Stimulated activated CD8-positive, alpha-beta memory T cell treated with anti-CD3 and anti-CD28 coated beads, Interleukin-12 subunit alpha, Interleukin-12 subunit beta, amount 100 ng/mL, for 4 hours (primary cell): Measurements from ENCODE around the gene ATG9B.

Experiments
- DNase-seq: peaks from one replicate; pipeline ENCODE4 v3.0.0-alpha.2; 2020; ENCODE audit warnings: low read depth

The ATG9B gene, protein sequence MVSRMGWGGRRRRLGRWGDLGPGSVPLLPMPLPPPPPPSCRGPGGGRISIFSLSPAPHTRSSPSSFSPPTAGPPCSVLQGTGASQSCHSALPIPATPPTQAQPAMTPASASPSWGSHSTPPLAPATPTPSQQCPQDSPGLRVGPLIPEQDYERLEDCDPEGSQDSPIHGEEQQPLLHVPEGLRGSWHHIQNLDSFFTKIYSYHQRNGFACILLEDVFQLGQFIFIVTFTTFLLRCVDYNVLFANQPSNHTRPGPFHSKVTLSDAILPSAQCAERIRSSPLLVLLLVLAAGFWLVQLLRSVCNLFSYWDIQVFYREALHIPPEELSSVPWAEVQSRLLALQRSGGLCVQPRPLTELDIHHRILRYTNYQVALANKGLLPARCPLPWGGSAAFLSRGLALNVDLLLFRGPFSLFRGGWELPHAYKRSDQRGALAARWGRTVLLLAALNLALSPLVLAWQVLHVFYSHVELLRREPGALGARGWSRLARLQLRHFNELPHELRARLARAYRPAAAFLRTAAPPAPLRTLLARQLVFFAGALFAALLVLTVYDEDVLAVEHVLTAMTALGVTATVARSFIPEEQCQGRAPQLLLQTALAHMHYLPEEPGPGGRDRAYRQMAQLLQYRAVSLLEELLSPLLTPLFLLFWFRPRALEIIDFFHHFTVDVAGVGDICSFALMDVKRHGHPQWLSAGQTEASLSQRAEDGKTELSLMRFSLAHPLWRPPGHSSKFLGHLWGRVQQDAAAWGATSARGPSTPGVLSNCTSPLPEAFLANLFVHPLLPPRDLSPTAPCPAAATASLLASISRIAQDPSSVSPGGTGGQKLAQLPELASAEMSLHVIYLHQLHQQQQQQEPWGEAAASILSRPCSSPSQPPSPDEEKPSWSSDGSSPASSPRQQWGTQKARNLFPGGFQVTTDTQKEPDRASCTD

DNA sequence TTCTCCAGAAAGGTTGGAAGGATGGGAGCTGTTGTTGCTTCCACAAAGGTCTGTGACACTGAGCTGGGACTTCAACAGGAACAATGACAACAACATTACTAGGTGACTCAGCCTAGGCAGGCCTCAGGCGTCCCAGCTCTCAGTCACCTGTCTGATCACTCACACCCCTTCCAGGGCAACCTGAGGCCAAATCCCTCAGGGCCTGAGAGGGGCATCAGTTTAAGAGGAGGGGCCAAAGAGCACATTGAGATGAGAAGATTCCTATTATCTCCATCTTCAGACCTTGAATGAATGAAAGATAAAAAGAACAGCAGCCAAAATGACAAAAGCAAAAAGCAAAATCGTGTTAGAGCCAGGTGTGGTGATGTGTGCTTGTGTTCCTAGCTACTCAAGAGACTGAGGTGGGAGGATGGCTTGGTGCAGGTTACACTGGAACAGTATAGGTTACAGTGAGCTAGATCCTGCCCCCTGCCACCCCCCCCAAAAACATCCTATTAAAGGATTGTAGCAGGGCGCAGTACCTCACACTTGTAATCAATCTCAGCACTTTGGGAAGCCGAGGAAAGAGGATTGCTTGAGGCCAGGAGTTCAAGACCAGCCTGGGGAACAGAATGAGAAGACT is at the start of gene ATG9B:
Gene ATG9B (minus strand): TSS at position 60 of the 622 bp plus-strand sequence. CDS start 71 bp downstream, outside the sequence.
- DNase-seq, result no peak

DNA sequence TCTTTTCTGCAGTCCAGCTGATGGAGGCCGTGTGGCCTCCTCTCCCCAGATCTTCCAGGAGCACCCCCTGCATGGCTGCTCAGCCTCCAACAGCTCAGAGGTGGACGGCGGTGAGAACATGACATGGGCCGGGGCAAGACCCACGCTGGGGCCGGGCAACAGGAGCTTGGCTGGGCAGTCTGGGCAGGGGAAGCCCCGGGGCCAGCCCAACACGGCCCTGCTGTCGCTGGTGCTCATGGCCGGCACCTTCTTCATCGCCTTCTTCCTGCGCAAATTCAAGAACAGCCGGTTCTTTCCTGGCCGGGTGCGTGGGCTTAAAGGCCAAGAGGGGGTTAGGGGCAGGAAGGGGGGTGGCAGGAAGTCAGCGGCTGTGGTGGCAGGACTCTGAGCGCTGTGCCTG is 49.7 kb upstream of the ATG9B start:
- no peak for DNase-seq

DNA sequence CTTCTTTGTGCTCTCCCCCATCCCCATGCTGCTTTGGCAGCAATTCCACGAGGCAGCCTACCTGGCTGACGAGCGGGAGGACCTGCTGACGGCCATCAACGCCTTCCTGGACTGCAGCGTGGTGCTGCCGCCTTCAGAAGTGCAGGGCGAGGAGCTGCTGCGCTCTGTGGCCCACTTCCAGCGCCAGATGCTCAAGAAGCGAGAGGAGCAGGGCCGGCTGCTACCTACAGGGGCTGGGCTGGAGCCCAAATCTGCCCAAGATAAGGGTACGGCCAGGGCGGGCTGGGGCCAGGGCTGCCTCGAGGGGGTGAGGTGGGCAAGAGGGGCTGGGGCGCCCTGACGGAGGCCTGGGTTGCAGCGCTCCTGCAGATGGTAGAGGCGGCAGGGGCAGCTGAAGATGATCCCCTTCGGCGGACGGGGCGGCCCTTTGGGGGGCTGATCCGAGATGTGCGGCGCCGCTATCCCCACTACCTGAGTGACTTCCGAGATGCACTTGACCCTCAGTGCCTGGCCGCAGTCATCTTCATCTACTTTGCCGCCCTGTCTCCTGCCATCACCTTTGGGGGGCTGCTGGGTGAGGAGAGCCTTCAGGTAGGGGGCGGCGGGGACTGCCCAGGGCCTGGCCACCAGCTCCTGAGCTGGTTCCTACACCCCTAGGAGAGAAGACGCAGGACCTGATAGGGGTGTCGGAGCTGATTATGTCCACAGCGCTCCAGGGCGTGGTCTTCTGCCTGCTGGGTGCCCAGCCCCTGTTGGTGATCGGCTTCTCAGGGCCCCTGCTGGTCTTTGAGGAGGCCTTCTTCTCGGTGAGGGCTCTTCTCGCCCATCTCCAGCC is 47.0 kb upstream of the ATG9B start:
- DNase-seq, result no peak

DNA sequence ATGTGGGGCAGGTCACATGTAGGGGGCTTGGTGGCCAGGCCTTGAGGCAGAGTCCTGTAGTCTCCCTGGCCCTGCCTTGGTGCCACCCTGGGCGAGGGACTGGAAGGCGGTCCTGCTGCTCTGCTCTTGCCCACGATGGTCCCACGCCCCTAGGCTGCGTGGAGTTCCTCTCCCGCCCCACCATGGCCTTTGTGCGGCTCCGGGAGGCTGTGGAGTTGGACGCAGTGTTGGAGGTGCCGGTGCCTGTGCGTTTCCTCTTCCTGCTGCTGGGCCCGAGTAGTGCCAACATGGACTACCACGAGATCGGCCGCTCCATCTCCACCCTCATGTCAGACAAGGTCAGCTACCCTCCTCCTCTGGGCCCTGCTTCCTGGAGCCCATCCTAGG is 46.3 kb upstream of the ATG9B start:
- no peak for DNase-seq

DNA sequence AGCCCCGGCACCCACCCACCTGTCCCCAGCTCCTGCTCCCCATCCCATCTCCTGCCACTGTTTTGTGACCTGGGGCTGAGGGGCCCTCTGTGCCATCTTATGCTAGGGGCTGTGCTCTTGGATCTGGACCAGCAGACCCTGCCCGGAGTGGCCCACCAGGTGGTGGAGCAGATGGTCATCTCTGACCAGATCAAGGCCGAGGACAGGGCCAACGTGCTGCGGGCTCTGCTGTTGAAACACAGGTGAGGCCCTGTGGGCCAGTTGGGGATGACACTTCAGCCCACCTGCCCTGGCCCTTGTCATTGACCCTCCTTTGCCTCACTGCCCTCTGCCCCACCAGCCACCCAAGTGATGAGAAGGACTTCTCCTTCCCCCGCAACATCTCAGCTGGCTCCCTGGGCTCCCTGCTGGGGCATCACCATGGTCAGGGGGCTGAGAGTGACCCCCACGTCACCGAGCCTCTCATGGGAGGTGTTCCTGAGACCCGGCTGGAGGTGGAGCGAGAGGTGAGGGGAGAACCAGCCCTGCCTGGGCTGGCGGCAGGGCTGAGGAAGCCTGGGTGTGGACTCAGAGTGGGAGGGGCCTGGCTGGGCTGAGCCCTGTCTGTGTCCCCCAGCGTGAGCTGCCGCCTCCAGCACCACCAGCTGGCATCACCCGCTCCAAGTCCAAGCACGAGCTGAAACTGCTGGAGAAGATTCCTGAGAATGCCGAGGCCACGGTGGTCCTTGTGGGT is 45.7 kb upstream of the ATG9B start:
- DNase-seq, result no peak

DNA sequence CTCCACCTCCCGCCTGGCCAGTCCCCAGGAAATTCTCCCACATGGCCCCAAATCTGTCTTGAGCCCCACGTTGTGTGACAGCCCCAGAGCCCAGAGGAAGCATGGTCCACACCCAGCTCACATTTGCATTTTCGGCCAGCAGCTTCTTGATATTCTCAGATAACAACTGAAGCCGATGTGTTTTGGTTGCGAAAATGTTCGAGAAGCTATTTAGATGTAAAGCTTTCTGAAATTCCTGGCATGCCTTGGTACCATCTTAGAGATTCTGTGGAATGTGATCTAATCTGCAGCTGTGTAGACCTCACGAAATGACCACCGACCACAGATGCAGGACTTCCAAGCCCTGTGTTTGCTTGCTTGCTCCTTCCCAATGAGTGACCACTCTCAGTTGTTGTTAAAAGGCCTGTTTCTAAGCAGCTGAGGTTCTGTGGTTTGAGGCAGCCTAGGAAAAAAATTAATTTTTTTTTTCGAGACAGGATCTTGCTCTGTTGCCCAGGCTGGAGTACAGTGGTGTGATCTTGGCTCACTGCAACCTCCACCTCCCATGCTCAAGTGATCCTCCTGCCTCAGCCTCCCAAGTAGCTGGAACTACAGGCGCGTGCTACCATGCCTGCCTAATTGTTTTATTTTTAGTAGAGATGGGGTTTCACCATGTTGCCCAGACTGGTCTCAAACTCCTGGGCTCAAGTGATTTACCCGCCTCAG is 43.9 kb upstream of the ATG9B start:
- DNase-seq, result no peak

DNA sequence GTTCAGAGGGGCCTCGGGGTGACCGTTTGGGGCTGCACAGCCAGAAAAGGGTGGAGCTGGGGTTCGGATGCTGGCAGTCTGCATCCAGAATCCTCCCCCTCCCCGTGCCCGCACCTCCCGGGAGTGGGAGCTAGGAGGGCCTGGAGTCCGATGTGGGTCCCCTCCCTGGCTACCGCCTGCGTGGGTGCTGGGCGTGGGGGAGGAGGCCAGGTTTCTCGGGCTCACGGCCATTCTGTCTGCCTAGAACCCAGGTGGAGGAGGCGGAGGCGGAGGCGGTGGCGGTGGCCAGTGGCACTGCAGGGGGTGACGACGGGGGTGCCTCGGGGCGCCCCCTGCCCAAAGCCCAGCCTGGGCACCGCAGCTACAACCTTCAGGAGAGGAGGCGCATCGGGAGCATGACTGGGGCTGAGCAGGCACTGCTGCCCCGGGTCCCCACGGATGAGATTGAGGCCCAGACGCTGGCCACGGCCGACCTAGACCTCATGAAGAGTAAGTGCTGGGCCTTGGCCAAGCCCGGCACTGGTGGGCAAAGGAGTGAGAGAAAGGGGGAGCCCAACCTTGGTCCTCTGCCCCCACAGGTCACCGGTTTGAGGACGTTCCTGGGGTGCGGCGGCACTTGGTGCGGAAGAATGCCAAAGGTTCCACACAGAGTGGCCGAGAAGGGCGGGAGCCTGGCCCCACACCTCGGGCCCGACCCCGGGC is 42.1 kb upstream of the ATG9B start:
- no peak for DNase-seq

DNA sequence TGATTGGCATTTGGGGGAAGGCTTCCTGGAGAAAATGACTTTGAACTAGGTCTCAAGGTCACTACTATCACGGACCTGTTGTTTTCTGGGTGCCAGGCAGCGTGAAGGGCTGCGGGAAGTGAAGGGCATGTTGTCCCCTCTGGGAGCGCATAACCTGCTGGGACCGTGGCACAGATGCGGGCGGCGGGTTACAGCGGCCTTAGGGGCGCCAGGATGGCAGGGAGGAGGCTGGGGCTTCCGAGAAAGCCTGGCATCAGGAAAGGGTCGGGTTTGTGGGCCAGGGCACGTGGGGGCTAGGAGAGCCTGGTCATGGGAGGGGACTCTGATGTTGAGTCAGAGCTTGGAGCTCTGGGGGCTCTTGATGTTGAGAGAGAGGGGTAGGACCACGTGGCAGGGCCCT is 41.2 kb upstream of the ATG9B start:
- DNase-seq, result no peak

DNA sequence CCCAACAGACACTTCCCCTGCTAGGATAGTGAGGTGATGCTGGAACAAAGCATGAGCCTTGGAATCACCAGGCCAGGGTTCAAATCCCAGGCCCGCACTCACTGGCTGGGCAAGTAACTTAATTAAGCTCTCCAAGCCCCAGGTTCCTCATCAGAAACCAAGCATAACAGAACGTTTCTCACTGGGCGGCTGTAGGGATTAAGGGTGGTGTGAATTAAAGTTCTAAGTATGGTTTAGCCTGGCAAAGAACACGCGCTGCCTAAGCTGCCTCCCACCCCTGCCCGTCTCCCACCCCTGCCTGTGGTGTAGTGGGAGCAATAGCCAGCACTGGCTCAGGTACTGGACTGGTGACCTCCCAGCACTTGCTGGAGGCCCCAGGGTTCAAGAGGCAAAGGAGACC is 40.7 kb upstream of the ATG9B start:
- no peak for DNase-seq

DNA sequence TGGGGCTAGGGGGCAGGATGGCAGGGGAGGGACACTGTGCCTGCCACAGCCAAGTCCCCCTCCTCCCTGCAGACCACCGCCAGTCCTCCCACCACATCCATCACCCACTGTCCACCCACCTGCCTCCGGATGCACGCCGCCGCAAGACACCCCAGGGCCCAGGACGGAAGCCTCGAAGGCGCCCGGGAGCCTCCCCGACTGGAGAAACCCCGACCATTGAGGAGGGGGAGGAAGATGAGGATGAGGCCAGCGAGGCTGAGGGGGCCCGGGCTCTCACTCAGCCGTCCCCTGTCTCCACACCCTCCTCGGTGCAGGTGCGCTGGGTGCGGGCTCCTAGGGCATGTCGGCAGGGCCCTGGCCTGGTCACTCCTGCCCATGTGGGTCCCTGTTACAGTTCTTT is 40.2 kb upstream of the ATG9B start:
- DNase-seq, result no peak

DNA sequence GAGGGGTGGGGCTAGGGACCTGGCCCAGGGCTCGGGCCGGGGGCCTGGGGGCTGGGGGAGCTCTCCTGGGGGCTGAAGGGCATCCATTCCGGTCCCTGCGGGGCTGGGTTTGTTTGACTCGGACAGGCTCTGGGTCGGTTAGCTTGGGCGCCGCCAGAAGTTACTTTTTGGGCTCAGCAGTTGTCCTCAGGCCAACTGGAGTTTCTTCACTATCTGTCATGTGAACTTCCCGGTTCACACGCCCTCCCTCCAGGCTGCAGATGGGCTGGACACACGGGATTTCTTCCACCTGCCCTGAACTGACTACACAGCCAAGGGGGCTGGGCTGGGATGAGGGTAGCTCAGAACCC is 38.9 kb upstream of the ATG9B start:
- no peak for DNase-seq

DNA sequence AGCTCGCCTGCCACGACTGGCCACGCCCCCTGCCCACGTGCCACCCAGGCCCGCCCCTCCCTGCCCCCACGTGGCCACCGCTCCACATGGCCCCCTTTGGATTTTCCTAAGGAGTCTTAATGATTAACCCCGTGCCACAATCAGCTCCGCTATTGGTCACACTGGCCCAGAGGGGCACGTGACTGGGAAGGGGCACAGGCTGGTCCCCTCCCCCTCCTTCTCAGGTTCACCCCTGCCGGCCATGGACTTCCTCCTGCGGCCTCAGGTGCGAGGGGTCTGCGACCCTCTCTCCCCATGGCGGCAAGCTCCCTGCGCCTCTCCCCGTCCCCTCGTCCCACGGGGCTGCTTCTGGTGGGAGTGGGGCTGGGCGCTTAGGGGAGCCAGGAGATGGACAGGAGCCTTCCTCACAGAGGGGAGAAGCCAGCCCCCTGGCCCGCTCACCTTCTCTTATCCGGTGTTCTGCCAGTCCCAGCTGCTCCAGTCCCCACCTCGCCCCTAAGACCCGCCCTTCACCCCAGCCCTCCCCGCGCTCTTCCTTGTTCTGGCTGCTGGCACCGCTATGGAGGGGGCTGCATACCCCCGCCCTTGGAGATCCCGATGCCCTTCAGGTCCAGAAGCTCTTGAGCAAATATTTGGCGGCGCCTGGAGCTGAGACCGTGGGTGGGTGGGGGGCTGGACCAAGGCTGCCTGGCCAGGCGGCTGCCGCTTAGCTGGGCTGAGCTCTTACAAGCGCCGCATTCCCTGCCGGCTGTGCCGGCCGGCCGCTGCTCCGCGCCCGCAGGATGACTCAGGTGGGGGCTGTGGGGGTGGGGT is 38.3 kb upstream of the ATG9B start:
- no peak for DNase-seq

DNA sequence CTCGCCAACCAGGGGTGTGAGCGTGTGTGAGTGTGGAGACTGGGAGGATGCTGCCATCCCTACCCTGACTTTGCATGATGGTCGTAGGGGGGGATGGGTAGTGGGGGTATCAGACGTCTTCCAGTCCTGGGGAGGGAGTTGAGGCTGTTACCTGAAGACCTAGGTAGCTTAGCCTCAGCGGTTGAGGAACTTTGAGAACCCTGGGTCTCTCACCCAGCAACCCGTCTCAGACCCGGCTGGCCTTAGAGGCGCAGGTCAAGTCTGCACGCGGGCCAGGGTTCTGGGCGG is 37.8 kb upstream of the ATG9B start:
- DNase-seq, result no peak

DNA sequence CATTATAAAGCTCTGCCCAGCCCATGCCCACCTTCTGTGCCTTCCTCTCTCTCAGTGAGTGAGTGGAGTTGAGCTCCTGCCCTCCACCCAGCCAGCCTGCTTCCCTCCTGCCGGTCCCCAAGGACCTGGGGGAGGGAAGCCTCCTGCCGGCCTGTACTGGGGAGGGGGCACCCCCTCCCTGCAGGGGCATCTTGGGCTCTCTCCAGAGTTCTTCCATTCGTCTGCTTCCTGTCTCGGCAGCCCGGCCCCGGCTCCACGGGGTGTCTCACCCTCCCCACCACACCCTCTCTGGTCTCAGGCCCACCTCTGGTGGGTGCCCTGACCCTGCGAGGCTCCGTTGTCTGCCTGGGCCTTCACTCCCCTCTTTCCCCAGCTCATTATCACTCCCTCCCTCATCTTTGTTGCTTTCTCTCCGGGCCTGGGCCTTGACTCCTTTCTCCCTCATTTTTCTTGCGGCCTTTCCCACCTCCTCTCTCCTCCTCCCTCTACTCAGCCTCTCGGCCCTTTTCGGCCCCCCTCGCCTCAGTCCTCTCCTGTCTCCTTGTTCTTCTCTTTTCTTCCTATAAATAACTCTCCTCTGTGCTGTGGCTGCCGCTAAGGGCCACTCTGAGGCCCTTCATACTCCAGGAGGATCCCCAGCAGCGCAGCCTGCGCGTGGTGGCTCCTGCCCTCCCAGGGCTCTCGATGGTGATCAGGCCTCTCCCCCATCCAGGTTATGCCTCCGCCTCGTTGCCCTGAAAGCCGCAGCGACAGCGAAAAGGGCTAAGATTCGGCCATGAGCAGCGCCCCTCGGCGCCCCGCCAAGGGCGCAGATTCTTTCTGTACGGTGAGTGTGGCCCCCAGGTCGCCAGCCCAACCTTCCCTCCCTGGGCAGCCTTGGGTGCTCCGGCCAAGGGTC is 37.2 kb upstream of the ATG9B start:
- DNase-seq, result no peak

DNA sequence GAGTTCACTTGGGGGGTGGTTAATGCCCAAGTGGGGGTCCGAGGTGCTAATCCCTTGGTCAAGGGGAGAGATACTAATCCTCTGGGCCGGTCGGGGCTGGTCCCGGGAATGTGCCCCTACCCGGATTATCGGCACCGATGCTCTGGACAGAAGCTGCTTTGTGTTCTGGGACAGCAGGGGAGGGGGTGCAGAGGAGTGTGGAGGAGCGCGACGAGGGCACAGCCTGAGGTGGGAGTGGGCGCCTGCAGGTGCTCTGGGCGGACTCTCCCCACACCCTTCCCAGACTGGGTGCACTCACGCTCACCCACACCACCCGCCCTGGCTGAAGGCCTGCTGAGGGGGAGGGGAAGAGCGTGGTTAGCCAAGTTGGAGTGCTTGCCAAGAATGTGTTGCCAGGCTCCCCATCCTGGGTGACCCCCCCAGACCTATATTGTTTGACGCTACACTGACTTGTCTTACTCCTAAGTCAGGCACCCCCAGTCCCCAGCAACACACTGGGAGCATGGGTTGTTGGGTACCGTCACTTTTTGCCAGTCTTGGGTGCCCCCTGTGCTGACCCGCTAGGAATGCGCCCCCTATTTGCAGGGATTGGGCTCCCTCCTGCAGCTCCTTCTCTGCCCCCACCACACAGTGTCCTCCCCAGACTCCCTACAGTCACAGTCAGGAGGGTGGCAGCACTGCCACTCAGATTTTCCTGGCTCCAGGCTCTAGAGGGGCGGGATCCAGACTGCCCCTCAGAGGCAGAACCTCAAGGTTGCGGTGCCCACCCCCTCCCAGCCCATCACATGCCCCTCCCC is 36.3 kb upstream of the ATG9B start:
- DNase-seq, result no peak

DNA sequence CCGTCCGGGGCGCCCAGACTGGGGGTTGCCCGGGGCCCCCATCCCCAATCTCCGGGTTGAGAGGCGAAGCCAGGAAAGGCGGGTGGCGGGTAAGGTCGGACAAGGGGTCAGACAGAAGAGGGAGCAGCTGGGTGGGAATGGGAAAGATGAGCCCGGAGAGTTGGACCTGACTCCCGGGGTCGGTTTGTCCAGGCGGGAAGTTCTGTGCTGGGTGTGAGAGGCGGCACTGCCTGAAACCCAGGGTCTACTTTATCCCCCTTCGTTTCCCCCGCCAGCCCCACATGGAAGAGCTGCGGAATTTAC is 35.8 kb upstream of the ATG9B start:
- no peak for DNase-seq

DNA sequence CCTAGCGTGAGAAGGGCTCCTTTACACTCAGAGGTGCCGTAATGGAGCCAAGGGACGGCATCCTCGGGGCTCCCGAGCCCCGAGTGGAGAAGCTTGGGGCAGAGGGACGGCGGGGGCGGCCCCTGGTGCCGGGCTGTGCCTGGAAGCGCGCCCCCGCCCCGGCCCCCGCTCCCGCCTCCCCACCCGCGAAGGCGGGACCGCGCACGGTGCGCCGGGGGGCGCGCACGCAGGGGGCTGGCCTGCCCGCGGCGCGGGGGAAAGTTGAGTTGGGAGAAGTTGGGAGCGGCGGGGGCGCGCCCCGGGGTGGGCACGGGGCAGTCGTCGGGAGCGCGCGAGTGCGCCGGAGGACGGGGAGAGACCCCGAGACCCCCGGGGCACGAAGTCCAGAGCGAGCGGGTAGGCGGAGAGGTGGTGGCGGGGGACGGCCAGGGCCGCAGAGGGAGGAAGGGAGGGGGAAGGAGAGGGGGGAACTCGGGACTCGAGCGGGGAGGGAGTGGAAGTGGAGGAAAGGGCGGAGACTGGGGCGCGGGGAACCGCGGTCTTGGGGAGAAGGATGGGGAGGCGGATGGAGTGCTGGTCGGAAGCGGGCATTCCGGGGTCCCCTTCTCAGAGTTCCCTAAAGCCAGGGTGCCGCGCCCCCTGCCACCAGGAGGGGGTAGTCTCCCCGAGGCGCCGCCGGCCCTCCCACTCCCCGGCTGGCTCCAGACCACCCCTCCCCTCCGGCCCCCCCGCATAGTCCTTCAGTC is 35.2 kb upstream of the ATG9B start, which contains the start of gene SLC4A2:
Gene SLC4A2 (plus strand): TSS at position 223 of the 746 bp plus-strand sequence. CDS start 2,399 bp downstream, outside the sequence.
- peak; percentile 69 for DNase-seq
